Lower leg skin (tissue), 3 donors: ENCODE measurements around the gene TAF9B.

ENCODE experiments used
- CTCF ChIP-seq, 3 donors: fragments of 450-650 bp; IDR thresholded peaks; one replicate each; pipeline ENCODE4 v1.5.1; 2016; ENCODE audit warnings: antibody characterized with exemption in 3 of 3, mild to moderate bottlenecking in 3 of 3, moderate library complexity in 2 of 3
- POLR2A ChIP-seq, 2 donors: fragments of 450-650 bp; IDR thresholded peaks; one replicate each; pipeline ENCODE4 v1.6.1; 2016 to 2017; ENCODE audit warnings: antibody characterized with exemption in 2 of 2, mild to moderate bottlenecking in 1 of 2, moderate library complexity in 1 of 2

- TF ChIP-seq CTCF (IDR thresholded peaks at IDR 0.05) (no peak), POLR2A (IDR thresholded peaks at IDR 0.05) (no peak)
Measured at GRCh38 chrX:78129714-78130113, 9.7 kb downstream of the TAF9B start.
